GM21360 (cell line): ENCODE data around the gene CPT2.
A peak's percentile ranks its signal among the peaks of the same experiment; 100 is the strongest.

Source experiments
- ATAC-seq: cut with Tn5 transposase; IDR thresholded peaks from one replicate; pipeline ENCODE4 v1.9.1; 2021; ENCODE audit warnings: mild to moderate bottlenecking, moderate library complexity; ENCODE audit not compliant: unreplicated experiment

Gene CPT2

DNA sequence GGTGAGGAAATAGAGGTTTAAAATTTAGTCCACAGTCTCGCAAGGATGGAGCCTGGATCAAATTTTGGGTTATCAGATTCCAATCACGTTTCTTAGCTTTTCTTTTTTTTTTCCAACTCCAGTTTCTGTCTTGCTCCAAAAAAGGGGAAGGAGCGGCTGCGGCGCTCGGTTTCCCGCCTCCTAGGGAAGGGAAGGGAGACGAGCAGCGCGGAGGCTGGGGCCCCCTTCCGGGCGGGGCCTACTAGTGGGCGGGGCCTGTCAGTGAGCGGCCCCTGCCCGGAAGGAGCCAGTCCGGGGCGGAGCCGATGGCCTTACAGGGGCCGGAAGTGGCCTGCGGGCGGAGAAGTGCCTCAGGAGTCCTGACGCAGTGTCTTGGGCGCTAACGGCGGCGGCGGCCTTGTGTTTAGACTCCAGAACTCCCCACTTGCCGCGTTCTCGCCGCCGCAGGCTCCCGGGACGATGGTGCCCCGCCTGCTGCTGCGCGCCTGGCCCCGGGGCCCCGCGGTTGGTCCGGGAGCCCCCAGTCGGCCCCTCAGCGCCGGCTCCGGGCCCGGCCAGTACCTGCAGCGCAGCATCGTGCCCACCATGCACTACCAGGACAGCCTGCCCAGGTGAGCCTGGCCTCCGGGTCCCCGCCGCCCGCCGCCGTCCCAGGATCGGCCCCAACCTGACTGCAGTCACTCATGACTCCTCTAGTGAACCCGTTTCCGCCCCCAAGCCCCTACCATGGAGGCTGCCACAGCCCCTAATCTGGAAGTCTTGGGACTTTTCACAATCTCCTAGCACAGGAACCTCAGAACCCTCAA, at the start of gene CPT2:
Gene CPT2 (plus strand): TSS at position 340 of the 806 bp plus-strand sequence. CDS start 120 bp downstream, at position 460.
- ATAC-seq: peak; percentile 97

DNA sequence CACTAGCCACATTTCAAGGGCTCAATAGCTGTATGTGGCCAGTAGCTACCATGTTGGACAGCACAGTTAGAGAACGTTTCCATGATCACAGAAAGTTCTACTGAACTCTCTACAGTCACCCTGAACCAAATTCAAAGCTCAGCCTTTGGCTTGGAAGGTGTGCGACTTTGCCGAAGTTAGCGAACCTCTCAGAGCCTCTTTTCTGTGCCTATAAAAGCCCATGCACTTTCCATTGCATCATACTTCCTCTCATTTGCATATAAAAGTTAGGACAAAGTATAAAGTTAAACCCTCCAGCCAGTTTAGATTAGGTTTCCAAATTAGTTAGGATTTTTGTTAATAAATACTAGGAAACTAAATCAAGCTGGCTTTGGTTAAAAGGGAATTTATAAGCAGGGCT, 49.5 kb upstream of the CPT2 start:
- no peak for ATAC-seq

DNA sequence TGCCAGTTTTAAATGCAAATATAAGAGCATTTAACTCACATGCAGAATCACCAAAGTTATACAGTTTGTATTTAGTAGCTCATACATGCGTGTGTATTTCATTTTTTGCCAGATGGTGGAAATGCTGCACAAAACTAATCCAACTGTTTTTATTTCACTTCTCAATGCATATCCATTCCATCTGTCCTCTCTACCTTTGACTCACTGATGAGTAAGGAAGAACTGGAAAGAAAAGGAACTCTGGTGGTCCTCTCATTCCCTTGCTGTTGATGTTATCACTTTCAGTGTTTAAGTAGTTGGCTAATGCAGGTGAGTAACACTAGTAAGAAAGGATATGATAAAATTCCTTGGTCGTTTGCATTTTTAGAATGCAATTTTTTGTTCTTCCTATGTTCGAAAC, 48.5 kb upstream of the CPT2 start:
- ATAC-seq: no peak

GRCh38 chr1:53153752-53154151, 42.9 kb upstream of the CPT2 start:
- no peak for ATAC-seq

DNA sequence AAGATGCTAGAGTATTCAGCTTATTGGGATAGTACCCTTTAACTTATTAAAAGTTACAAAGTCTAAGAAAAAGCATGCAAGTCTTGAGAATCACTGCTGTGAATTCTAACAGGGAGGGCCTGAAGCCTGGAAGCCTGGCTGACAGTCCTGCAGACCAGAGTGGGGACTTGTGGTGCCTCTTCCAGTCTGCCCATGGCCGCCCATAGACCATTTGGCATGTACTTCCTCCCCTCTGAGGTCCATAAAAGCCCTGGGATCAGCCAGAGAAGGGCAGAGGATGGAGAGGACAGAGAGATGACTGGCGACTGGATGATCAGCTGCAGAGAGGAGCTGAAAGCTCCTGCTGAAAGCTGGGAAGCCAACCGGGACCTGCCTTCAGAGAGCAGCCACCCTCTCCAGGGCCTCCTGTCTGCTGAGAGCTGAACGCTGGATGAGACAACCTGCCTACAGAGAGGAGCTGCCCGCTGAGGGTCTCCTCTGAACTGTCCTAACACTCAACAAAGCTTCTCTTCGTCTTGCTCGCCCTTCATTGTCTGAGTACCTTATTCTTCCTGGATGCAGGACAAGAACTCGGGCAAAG, 41.7 kb upstream of the CPT2 start:
- ATAC-seq: no peak

- ATAC-seq: no peak
Measured at GRCh38 chr1:53155534-53155933, 41.1 kb upstream of the CPT2 start.

- no peak for ATAC-seq
Measured at GRCh38 chr1:53155945-53156344, 40.7 kb upstream of the CPT2 start.

DNA sequence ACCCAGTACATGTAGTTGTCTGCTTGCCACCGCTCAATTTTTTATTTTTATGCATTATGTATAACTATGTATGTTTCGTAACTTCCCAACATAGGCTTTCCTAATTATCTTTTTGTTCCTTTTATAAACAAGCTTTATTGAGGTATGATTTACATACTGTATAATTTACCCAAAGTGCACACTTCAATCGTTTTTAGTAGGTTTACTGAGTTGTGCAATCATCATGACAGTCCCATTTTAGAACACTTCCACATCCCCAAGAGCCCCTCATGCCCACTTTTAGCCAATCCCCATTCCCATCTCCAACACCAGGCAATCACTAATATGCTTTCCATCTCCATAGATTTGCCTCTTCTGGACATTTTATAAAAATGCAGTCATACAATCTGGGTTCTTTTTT, 39.8 kb upstream of the CPT2 start:
- ATAC-seq: no peak

DNA sequence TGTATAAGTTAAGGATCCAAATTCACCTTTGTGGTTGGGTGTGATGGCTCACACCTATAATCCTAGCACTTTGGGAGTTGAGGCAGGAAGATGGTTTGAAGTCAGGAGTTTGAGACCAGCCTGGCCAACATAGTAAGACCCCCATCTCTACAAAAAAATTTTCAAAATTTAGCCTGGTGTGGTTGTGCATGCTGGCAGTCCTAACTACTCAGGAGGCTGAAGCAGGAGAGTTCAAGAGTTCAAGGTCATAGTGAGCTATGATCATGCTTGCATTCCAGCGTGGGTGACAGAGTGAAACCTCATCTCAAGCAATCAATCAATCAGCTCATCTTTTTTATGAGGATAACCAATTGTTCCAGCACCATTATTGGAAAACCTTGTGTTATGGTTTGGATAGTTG, 37.7 kb upstream of the CPT2 start:
- no peak for ATAC-seq

GRCh38 chr1:53160924-53161378, 35.7 kb upstream of the CPT2 start:
- ATAC-seq: no peak

DNA sequence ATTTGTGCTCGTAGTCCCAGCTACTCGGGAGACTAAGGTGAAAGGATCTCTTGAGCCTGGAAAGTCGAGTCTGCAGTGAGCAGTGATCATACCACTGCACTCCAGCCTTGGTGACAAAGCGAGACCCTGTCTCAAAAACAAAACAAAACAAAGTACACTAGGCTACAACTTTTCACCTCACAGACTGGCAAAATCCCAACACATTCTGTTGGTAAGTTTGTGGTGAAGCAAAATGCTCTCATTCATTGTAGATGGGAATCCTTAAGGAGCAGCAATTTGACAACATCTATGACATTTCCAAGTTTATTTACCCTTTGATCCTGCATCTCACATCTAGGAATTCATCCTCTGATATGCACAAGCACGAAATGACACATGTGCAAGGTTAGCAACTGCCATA, 34.0 kb upstream of the CPT2 start:
- ATAC-seq: no peak

- ATAC-seq: no peak
Measured at GRCh38 chr1:53163291-53163768, 33.3 kb upstream of the CPT2 start.

- no peak for ATAC-seq
Measured at GRCh38 chr1:53165408-53165961, 31.1 kb upstream of the CPT2 start.

GRCh38 chr1:53166366-53166765, 30.3 kb upstream of the CPT2 start:
- ATAC-seq: no peak

- no peak for ATAC-seq
Measured at GRCh38 chr1:53166912-53167311, 29.7 kb upstream of the CPT2 start.

DNA sequence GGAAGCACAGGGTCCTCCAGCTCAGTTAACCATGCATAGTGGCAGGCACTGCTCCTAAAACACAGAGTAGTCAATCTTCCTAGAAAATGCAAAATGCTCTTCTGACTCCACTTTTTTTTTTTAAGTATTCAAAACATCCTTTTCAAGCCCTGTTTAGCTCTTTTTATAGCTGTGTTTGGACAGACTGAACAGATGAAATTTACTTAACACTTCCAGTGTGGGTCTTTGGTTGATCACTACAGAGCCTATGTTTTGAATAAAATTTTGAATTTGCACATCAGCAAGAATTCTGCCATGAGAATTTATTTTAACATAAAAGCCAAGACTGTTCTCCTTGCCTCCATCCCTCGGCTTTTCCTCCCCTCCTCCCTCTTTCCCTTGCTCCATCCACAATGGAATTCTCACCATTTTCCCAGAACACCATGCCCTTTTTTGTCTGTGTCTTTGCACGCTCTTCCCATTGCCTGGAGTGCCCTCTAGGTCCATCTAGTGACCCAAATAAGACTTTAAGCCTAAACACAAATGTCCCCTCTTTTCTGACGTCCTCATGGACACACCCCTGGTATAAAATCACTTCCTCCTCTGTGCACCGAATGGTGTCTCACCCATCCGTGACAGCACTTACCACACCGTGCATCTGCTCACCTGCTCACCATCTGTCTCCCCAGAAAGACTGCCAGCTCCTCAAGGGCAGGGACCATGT, 24.0 kb upstream of the CPT2 start:
- no peak for ATAC-seq

DNA sequence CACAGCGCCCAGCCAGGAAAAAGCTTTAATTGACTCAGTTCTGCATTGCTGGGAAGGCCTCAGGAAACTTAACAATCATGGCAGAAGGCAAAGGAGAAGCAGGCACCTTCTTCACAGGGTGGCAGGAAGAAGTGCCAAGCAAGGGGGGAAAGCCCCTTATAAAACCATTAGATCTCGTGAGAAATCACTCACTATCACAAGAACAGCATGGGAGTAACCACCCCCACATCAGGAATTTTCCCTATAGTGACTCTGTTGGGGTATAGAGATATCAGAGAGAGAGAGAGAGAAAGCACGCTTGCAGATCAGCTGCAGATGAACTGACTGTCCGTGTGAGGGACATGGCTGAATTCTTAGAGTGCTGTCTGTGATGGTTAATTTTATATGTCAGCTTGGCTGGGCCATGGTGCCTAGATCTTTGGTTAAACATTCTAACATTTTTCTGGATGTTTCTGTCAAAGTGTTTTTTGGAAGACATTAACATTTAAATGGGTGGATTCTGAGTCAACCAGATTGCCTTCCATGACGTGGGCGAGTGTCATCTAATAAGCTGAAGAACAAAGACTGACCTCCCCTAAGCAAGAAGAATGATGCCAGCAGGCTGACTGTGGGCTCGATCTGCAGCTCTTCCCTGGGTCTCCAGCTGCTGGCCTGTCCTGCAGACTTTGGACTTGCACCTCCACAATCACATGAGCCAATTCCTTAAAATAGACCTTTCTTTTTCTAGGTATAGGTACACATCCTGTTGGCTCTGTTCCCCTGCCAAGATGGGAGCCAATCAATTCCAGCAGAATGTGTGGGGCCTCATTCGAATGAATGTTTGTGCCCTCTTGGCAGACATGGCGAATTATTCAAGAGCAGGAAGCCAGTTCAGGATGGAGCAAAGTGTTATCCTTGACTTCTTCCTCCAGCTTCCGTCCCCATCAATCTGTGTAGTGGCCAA, 21.4 kb upstream of the CPT2 start:
- no peak for ATAC-seq

- no peak for ATAC-seq
Measured at GRCh38 chr1:53176452-53177208, 20.0 kb upstream of the CPT2 start.

DNA sequence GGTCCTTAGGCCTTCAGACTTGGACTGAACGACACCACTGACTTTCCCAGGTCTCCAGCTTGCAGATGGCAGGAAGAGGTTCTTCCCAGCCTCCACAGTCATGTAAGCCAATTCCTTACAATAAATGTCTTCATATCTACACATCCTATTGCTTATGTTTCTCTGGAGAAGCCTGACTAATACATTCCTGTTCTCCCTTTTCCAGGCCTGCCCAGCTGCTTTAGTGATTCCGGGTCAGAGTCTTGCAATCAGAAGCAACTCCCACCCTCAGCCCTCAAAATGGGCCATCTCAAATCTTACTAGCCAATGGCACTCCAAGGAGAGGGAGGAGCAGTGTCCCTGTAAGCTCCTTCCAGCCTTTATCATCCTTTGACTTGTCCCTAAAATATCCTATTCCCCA, 16.4 kb upstream of the CPT2 start:
- ATAC-seq: no peak

DNA sequence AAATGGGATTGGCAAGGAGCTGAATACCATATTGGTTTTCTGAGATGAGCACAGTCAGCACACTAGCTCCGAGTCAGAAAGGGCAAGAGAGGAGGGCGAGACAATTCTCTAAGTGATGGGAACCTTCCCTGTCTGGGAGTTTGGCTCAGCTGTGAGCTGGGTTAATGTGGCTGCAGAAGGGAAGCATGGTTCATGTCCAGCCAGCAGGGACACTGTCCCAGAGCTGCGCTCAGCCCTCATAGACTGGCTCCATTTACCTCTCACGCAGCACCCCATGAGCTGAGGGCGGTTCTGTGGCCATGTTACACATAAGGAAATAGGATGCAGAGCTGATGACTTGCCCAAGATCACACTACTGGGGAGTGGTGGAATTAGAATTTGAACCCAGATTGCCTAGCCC, 15.7 kb upstream of the CPT2 start:
- ATAC-seq: no peak
